NB4 (cell line): ENCODE measurements around the gene CYB5B.

ENCODE experiments used
- CTCF ChIP-seq: IDR thresholded peaks from one replicate; pipeline ENCODE4 v1.5.1; 2012; ENCODE audit warnings: low read depth, low read length
- MAX ChIP-seq: IDR thresholded peaks from 2 replicates; pipeline ENCODE4 v1.6.1; 2011; ENCODE audit warnings: low read depth, low read length
- POLR2A ChIP-seq: IDR thresholded peaks from 2 replicates; pipeline ENCODE4 v1.6.1; 2011; ENCODE audit warnings: mild to moderate bottlenecking; ENCODE audit not compliant: insufficient read length; ENCODE audit errors: extremely low read depth

- TF ChIP-seq CTCF: no peak
- TF ChIP-seq POLR2A: no peak
- TF ChIP-seq MAX: no peak
These were observed 72.0 kb downstream of the CYB5B start for GRCh38 chr16:69496376-69496775.
